Measurements from ENCODE around the gene ZNF516.

The ZNF516 gene

DNA sequence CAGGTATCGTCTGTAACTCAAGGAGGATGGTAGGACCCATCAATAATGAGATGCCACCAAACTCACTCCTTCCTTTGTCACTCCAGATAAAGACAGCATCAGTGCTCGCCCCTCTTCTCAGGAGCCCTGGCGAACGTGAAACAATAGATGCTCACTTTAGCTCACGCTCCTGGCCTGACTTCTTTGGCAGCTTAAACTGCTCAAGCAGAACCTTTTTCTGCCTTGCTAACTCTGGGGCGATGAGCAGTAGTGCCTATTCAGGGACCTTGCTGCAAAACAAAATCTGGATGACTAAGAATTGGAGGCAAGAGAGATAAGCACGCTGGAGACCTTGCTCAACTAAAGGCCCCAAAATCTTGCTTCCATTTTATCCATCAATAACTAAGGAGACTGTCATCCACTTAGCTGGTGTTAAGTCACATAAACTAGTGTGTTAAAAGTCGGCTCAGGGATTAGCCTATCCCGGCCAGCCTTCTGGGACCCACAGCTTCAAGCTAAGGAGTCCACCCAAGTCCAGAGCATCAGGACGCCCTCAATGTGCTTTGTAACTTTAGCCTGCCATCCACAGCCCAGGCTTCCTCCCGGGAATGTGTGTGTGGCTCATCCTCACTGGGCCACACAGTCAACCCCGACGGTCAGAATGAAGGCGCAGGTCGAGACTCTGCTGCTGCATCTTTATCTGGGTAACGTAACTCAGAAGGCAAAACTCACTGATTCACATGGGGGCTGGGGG is 38.9 kb downstream of the ZNF516 start:
- no peak overlapping the region for H3K4me3 ChIP-seq (ENCODE audit: low read depth, low read length)

- no peak overlapping the region for H3K4me3 ChIP-seq (ENCODE audit: low read depth, low read length)
These were observed 39.9 kb downstream of the ZNF516 start for GRCh38 chr18:76455003-76455676.

DNA sequence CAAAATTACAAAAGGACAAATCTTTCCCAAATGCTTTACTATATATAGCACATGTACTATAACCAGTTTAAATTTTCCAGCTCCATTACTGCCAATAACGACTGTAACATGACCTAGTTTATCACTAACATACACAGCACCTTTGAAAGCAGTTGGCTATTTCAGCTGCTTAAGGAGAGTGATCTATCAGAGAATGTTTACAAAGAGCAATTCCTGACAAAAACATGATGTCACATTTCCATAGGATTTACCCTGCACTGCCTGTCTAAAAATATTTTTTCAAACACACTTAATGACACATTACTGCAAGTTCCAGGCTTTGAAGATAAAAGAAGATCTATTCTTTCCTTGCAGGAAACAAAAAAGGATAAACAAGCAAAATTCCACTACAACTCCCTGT is 40.6 kb downstream of the ZNF516 start:
- H3K4me3 ChIP-seq (ENCODE audit: low read depth, low read length): no peak overlapping the region

- no peak overlapping the region for H3K4me3 ChIP-seq (ENCODE audit: low read depth, low read length)
These were observed 41.1 kb downstream of the ZNF516 start for GRCh38 chr18:76453932-76454331.

DNA sequence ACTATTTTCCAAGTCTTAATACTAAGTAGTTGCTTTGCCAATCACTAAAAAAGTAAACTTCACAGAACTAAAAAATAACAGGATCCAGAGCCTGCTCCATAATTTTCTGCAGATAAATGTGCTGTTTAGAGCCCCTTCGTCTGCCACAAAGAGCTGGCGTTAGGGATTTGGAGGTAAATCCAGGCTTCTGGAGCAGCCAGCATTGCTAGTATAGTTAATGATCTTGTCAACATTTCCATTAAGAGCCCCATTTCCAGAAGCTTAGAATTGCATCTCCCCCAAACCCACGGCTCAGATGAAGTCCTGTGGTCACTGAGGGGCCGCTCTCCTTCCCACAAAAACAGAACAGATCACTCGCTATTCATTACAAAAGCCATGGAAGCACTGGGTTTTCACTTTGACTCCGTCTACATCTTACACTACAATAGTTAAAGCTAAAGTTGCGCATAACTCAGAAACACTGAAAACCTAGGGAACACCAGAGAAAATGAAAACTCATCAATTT is 41.9 kb downstream of the ZNF516 start:
- no peak overlapping the region for H3K4me3 ChIP-seq (ENCODE audit: low read depth, low read length)

- H3K4me3 ChIP-seq (ENCODE audit: low read depth, low read length): no peak overlapping the region
These were observed 42.7 kb downstream of the ZNF516 start for GRCh38 chr18:76452357-76452756.

DNA sequence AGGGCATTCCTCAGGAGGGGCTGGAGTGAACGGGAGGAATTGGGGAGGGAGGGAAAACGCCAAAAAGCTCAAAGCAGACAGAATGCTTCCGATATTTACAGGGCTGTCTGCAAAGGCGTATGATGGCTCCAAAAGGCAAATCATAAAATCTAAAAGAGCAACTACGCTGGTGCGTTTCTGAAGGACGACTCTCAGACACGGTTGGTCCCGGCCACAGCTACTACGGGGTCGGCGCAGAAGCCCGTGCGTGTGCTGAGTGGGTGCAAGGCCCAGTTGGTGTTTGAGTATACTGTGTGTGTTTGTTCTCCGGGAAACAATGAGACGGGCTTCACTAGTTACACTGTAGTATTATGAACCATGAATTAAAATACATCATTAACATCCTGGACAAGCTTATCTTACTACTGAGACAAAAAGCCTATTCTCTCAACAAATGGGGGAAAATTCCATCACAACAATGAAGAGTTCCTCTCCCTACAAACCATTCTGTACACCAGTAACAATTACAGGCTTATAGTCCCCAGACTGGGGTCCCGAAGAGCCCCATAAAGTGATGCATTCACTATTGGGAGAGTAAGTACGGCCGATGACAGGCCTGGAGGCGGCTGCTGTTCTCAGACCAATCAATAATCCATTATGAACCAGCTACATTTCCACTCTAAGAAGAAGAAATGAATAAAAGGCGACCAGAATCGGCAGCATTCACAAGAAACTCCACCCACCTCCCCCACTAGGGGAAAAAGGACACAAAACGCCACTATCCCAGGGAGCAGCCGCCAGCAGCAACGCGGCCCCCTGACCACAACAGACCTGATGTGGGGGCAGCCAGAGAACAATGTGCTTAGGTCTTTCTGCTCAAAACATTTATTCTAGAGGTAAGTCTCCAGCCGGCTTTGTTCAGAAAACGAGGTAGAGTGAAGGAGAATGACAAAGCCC is 43.4 kb downstream of the ZNF516 start:
- H3K4me3 ChIP-seq (ENCODE audit: low read depth, low read length): no peak overlapping the region

- peak overlapping the region; percentile 42 for H3K4me3 ChIP-seq (ENCODE audit: low read depth, low read length)
These were observed 44.3 kb downstream of the ZNF516 start for GRCh38 chr18:76450452-76451395.

- H3K4me3 ChIP-seq (ENCODE audit: low read depth, low read length): no peak overlapping the region
These were observed 46.0 kb downstream of the ZNF516 start for GRCh38 chr18:76449111-76449453.

- H3K4me3 ChIP-seq (ENCODE audit: low read depth, low read length): no peak overlapping the region
These were observed 46.6 kb downstream of the ZNF516 start for GRCh38 chr18:76448256-76449110.

GRCh38 chr18:76447258-76447890 is 47.7 kb downstream of the ZNF516 start:
- H3K4me3 ChIP-seq (ENCODE audit: low read depth, low read length): no peak overlapping the region

DNA sequence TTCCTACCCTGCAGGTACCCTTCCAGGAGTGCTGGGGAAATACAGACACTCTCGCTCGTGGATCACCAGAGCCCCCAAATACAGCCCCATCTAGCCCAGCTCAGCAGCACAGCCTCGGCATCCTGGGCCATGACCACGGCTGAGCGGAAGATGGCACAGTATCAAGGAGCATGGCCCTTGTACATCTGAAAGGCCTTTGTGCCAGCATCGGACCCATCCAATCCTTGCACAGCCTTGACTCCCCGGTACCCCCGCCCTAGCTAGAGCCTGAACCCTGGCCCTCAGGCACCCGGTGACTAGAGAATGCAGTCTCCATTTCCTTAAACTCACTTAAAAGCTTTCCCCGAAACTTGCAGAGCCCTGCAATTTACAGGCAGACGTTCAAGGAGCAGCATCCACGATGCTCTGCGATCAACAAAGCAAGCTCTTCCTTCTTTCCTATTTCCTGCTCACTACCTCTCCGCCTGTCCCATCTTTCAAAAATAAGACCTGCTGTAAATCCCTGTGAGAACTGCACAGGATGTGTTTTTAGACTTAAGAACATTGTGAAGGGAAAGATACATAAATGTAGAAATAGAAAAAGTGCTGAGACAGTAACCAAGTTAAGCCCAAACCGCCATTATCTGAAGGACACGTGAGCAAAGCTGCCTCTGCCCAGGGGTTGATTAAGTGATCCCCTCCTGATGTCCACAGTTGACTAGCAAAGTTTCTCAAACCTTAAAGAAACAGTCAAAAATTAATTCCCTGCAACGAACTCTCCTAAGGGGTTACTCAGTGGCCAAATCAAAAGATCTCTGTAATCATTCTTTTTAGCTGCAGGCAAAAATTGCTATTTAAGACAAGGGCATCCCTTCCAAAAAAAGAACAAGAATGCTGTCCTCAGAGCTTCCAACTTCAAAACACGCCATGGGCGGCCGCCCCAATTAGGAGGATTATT is 48.5 kb downstream of the ZNF516 start:
- no peak overlapping the region for H3K4me3 ChIP-seq (ENCODE audit: low read depth, low read length)

DNA sequence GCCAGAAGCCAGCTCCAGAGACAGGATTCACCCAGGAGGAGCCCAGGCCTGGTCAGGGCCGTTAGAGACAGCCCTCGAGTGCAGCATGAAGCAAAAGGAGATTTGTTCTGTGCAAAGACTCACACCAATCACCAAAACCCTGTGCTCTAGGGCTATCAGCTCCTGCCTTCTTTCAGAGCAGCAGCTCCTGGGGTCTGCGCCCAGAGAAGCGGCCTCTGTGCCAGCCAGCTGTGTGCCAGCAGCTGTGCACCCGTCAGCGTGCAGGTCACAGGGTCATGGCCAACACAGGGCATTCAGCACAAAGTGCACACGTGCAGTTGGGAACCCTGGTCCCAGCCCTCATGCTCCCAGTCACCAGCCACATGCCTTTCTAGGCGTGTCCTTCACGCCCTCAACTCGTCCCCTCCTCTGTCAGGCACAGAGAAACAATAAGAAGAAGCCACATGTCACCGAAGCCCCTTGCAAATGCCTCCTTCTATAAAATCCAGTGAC is 49.3 kb downstream of the ZNF516 start:
- H3K4me3 ChIP-seq (ENCODE audit: low read depth, low read length): no peak overlapping the region

DNA sequence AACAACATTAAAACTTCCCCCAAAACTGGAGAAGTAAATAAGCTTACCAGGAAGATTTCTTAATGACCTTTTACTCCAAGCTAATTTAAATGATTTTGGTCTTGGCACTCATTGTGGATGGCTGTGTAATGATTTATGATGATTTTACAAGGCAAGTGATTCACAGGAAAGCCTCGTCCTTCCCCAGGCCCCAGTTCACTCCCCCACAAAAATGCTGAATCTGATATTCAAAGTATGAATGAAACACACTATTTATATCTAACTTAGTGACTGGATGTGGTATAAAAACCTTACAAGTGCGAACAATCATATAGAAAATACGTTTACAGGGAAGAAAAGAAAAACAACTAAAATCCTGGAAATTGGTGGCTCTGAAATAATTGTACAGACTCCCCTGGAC is 49.8 kb downstream of the ZNF516 start:
- no peak overlapping the region for H3K4me3 ChIP-seq (ENCODE audit: low read depth, low read length)

DNA sequence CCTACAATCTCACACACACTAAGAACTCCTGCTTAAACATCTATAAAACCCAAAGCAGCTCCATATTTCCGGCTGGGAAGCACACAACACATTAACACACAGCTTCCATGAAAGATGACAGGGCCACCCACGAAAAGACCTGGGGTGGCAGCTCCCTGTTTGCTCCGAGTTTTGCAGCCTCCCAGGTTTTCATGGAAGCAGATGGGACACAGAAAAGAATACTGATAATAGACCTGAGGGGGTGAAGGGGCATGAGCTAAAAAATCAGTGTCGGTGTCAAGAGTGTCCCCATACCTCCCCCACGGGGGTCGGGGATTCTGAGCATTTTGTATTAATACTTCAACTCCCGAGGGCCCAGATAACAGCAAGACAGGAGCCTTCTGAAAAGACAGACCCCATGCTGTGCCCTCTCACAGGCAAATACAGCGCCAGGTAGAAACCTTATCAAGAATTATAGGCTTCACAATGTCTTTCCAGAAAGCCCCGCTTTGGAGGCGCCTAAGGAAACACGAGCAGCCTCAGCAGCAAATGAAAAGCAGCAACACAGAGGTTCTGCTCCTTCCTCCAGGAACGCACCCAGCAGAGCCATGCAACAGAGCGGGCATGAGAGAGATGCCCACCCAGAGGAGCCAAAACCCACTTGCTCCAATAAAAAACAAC is 50.5 kb downstream of the ZNF516 start:
- H3K4me3 ChIP-seq (ENCODE audit: low read depth, low read length): no peak overlapping the region

- H3K4me3 ChIP-seq (ENCODE audit: low read depth, low read length): no peak overlapping the region
These were observed 51.3 kb downstream of the ZNF516 start for GRCh38 chr18:76443519-76444445.
